Liver (tissue), 9 donors: ENCODE data around the gene TOR1A. TPM values are rescaled to one million over a fixed set of nuclear protein-coding genes. Genes with fewer than 3 reads are reported as not detected.

Source experiments
- DNase-seq: peaks from one replicate; pipeline ENCODE4 v3.0.0-alpha.2; 2017; ENCODE audit warnings: low spot score
- H3K27ac ChIP-seq, 2 donors: one replicate each; pipeline ENCODE4 v1.7.0; 2013; ENCODE audit warnings: inconsistent platforms in 2 of 2, low read length in 2 of 2, control low read depth in 1 of 2, low read depth in 1 of 2, mild to moderate bottlenecking in 1 of 2
- H3K27me3 ChIP-seq, 4 donors: one replicate each; pipeline versions ENCODE4 v1.6.1 to v1.7.0; 2013; ENCODE audit warnings: low read length in 3 of 4, inconsistent platforms in 1 of 4, mild to moderate bottlenecking in 1 of 4, moderate library complexity in 1 of 4; ENCODE audit not compliant: control insufficient read depth in 4 of 4, insufficient read depth in 4 of 4
- H3K36me3 ChIP-seq, 4 donors: one replicate each; pipeline versions ENCODE4 v1.6.1 to v1.7.0; 2013; ENCODE audit warnings: low read length in 3 of 4, mild to moderate bottlenecking in 3 of 4, low read depth in 1 of 4, moderate library complexity in 1 of 4; ENCODE audit not compliant: control insufficient read depth in 4 of 4, insufficient read depth in 3 of 4
- H3K4me1 ChIP-seq, 4 donors: one replicate each; pipeline versions ENCODE4 v1.6.1 to v1.7.0; 2013; ENCODE audit warnings: low read length in 3 of 4, mild to moderate bottlenecking in 3 of 4, moderate library complexity in 1 of 4; ENCODE audit not compliant: control insufficient read depth in 4 of 4, insufficient read depth in 4 of 4
- H3K4me3 ChIP-seq, 3 donors: one replicate each; pipeline versions ENCODE4 v1.6.1 to v1.7.0; 2013; ENCODE audit warnings: low read length in 3 of 3, control low read depth in 1 of 3, low read depth in 1 of 3, mild to moderate bottlenecking in 1 of 3
- H3K9ac ChIP-seq, 2 donors: one replicate each; pipeline ENCODE4 v1.7.0; 2013; ENCODE audit warnings: low read length in 2 of 2, mild to moderate bottlenecking in 2 of 2, moderate library complexity in 2 of 2, control low read depth in 1 of 2, low read depth in 1 of 2
- H3K9me3 ChIP-seq, 4 donors: one replicate each; pipeline versions ENCODE4 v1.6.1 to v1.7.0; 2013; ENCODE audit warnings: low read length in 3 of 4; ENCODE audit not compliant: control insufficient read depth in 4 of 4
- ATF3 ChIP-seq: IDR thresholded peaks from 2 replicates; pipeline ENCODE4 v1.6.1; 2016; ENCODE audit warnings: antibody characterized with exemption
- CTCF ChIP-seq: fragments of 150-350 bp; IDR thresholded peaks from 2 replicates; pipeline ENCODE4 v1.5.1; 2017; ENCODE audit warnings: improper control_type of control experiment, low read depth, low read length; ENCODE audit not compliant: missing input control
- EGR1 ChIP-seq, 2 donors: IDR thresholded peaks; 2 replicates each; pipeline ENCODE4 v1.6.1; 2016 to 2018; ENCODE audit warnings: antibody characterized with exemption in 2 of 2, low read depth in 2 of 2
- FOXA1 ChIP-seq: IDR thresholded peaks from 2 replicates; pipeline ENCODE4 v1.6.1; 2016; ENCODE audit warnings: antibody characterized with exemption
- FOXA2 ChIP-seq: IDR thresholded peaks from 2 replicates; pipeline ENCODE4 v1.6.1; 2016; ENCODE audit warnings: antibody characterized with exemption
- GABPA ChIP-seq, 2 donors: IDR thresholded peaks in 1 of 2; conservative IDR thresholded peaks in 1 of 2; 2 replicates each; pipeline ENCODE4 v1.6.1; 2016; ENCODE audit warnings: antibody characterized with exemption in 2 of 2, mild to moderate bottlenecking in 1 of 2, moderate library complexity in 1 of 2
- HNF4A ChIP-seq, 2 donors: conservative IDR thresholded peaks; 2 replicates each; pipeline ENCODE4 v1.6.1; 2016; ENCODE audit warnings: antibody characterized with exemption in 2 of 2, mild to moderate bottlenecking in 2 of 2
- HNF4G ChIP-seq: IDR thresholded peaks from 2 replicates; pipeline ENCODE4 v1.6.1; 2016; ENCODE audit warnings: antibody characterized with exemption
- JUND ChIP-seq, 2 donors: IDR thresholded peaks; 2 replicates each; pipeline ENCODE4 v1.6.1; 2016; ENCODE audit warnings: antibody characterized with exemption in 2 of 2
- MAX ChIP-seq: IDR thresholded peaks from 2 replicates; pipeline ENCODE4 v1.6.1; 2016; ENCODE audit warnings: antibody characterized with exemption
- NR2F2 ChIP-seq: IDR thresholded peaks from 2 replicates; pipeline ENCODE4 v1.6.1; 2016; ENCODE audit warnings: antibody characterized with exemption
- RAD21 ChIP-seq, 2 donors: IDR thresholded peaks; 2 replicates each; pipeline ENCODE4 v1.6.1; 2016; ENCODE audit warnings: antibody characterized with exemption in 2 of 2, mild to moderate bottlenecking in 2 of 2
- REST ChIP-seq: IDR thresholded peaks from 2 replicates; pipeline ENCODE4 v1.6.1; 2016; ENCODE audit warnings: antibody characterized with exemption, mild to moderate bottlenecking
- RXRA ChIP-seq, 2 donors: IDR thresholded peaks; 2 replicates each; pipeline ENCODE4 v1.6.1; 2017 to 2018; ENCODE audit warnings: antibody characterized with exemption in 2 of 2, mild to moderate bottlenecking in 1 of 2
- SP1 ChIP-seq: IDR thresholded peaks from 2 replicates; pipeline ENCODE4 v1.6.1; 2018; ENCODE audit warnings: antibody characterized with exemption, mild to moderate bottlenecking
- TAF1 ChIP-seq: conservative IDR thresholded peaks from 2 replicates; pipeline ENCODE4 v1.6.1; 2016; ENCODE audit warnings: antibody characterized with exemption, mild to moderate bottlenecking
- YY1 ChIP-seq: IDR thresholded peaks from 2 replicates; pipeline ENCODE4 v1.6.1; 2016; ENCODE audit warnings: antibody characterized with exemption, mild to moderate bottlenecking
- ZBTB33 ChIP-seq: IDR thresholded peaks from 2 replicates; pipeline ENCODE4 v1.6.1; 2016; ENCODE audit warnings: antibody characterized with exemption
- WGBS: extraction: QIAGEN DNeasy Blood & Tissue Kit; methylation state at CpG from one replicate; pipeline ENCODE4 v1.1.7; 2013; 5-methylcytosine and 5-hydroxymethylcytosine counted together
- polyA plus RNA-seq, 2 donors: library from polyadenylated mRNA; stranded (reverse) in 1 of 2; unstranded in 1 of 2; fragments of 200-250 nt in 1 of 2; fragments of >200 nt in 1 of 2; fragmentation: Nextera tagmentation in 1 of 2; extraction: Ambion mirVana in 1 of 2; gene quantifications; one replicate each; pipeline versions ENCODE4 v1.2.1 to v1.2.3, GENCODE V29; 2013 to 2015
- total RNA-seq, 2 donors: library from RNA; depleted of rRNA; stranded (reverse); fragments of >200 nt; gene quantifications; one replicate each; pipeline ENCODE4 v1.2.3, GENCODE V29; 2014
- donor health status: healthy.
- donor health status: healthy.
- donor health status: healthy.
- donor health status: healthy.
- donor health status: healthy.

The TOR1A gene
- total and polyA plus RNA-seq, 4 donors, result 18.3 to 34.0 (median 29.8) TPM

- H3K36me3 ChIP-seq, result peaks cover 14 to 47% (median 40%) of the 10 kb centered on the region in 4 donors
- H3K4me3 ChIP-seq, result no peak overlapping the region
- no peaks in the 10 kb centered on the region for H3K27me3 ChIP-seq
- H3K27ac ChIP-seq, result no peak overlapping the region
- H3K9me3 ChIP-seq, result no peaks in the 10 kb centered on the region
- TF ChIP-seq ATF3 (no peak), HNF4G (no peak), ZBTB33 (no peak), TAF1 (no peak), JUND (IDR thresholded peaks at IDR 0.05) (no peak), NR2F2 (no peak), EGR1 (IDR thresholded peaks at IDR 0.05; ENCODE audit: low read depth in 2 of 2) (no peak), REST (no peak), GABPA (IDR thresholded peaks at IDR 0.05 in 1 of 2, conservative IDR thresholded peaks at IDR 0.05 in 1 of 2) (no peak), RXRA (IDR thresholded peaks at IDR 0.05) (no peak), FOXA2 (no peak), CTCF (no peak), FOXA1 (no peak)
- no peak for DNase-seq
- peaks cover 0 to 2% (median 1%) of the 10 kb centered on the region in 4 donors for H3K4me1 ChIP-seq
- WGBS, result 93% methylated on average over 9 of the region's 9 CpGs
- no peak overlapping the region for H3K9ac ChIP-seq
Observed at GRCh38 chr9:129828051-129828450, 4.1 kb upstream of the TOR1A start.

GRCh38 chr9:129826759-129827158 is 2.8 kb upstream of the TOR1A start:
- Histone ChIP-seq H3K27me3 (no peaks in the 10 kb centered on the region), H3K36me3 (peaks cover 16 to 47% (median 37%) of the 10 kb centered on the region in 4 donors), H3K4me1 (peaks cover 0 to 11% (median 8%) of the 10 kb centered on the region in 4 donors), H3K4me3 (no peak overlapping the region), H3K9ac (no peak overlapping the region), H3K27ac (no peak overlapping the region), H3K9me3 (no peaks in the 10 kb centered on the region)
- DNase-seq, result no peak
- WGBS, result 91% methylated on average over 1 of the region's 1 CpG
- TF ChIP-seq REST, result no peak
- TF ChIP-seq YY1, result no peak
- no peak for TF ChIP-seq FOXA1
- no peak for TF ChIP-seq GABPA (IDR thresholded peaks at IDR 0.05 in 1 of 2, conservative IDR thresholded peaks at IDR 0.05 in 1 of 2)
- no peak for TF ChIP-seq EGR1 (IDR thresholded peaks at IDR 0.05; ENCODE audit: low read depth in 2 of 2)
- TF ChIP-seq FOXA2, result no peak
- TF ChIP-seq ZBTB33, result no peak
- TF ChIP-seq MAX, result no peak
- no peak for TF ChIP-seq SP1
- TF ChIP-seq HNF4A (conservative IDR thresholded peaks at IDR 0.05), result no peak
- TF ChIP-seq RAD21 (IDR thresholded peaks at IDR 0.05), result no peak
- no peak for TF ChIP-seq HNF4G
- TF ChIP-seq TAF1, result no peak
- TF ChIP-seq JUND (IDR thresholded peaks at IDR 0.05), result no peak
- TF ChIP-seq ATF3, result no peak
